HepG2 (cell line): ENCODE measurements around the gene CRAT. TPM values are rescaled to one million over a fixed set of nuclear protein-coding genes. Genes with fewer than 3 reads are reported as not detected.

ENCODE experiments used
- ELF1 ChIP-seq: sonication (generic); formaldehyde crosslinking; IDR thresholded peaks from 2 replicates; pipeline ENCODE4 v1.4.0; 2020; ENCODE audit warnings: missing genetic modification reagents
- IKZF4 ChIP-seq: sonication (generic); formaldehyde crosslinking; IDR thresholded peaks from 2 replicates; pipeline ENCODE4 v1.5.1; 2020; ENCODE audit warnings: borderline replicate concordance, mild to moderate bottlenecking, low read depth, missing genetic modification reagents; ENCODE audit errors: not compliant biosample characterization
- KDM5A ChIP-seq: fragments of 200-600 bp; sonication (generic); IDR thresholded peaks from 2 replicates; pipeline ENCODE4 v1.7.0; 2018; ENCODE audit warnings: antibody characterized with exemption, mild to moderate bottlenecking, low read length, borderline replicate concordance
- MAFK ChIP-seq, 2 experiments: IDR thresholded peaks in 1 of 2; conservative IDR thresholded peaks in 1 of 2; 2 replicates each; pipeline ENCODE4 v1.6.1; 2011; ENCODE audit warnings: improper control_type of control experiment in 2 of 2, low read length in 2 of 2
- PRMT3 ChIP-seq: sonication (generic); formaldehyde crosslinking; IDR thresholded peaks from 2 replicates; pipeline ENCODE4 v1.8.1; 2022; ENCODE audit warnings: low read depth, mild to moderate bottlenecking, moderate library complexity, missing genetic modification reagents, borderline replicate concordance
- RBM22 ChIP-seq: fragments of 200-400 bp; formaldehyde crosslinking; optimal IDR thresholded peaks from 2 replicates; pipeline ENCODE3; 2017; ENCODE audit warnings: mild to moderate bottlenecking, low read length, moderate library complexity
- REL ChIP-seq: sonication (generic); formaldehyde crosslinking; conservative IDR thresholded peaks from 2 replicates; pipeline ENCODE4 v1.8.0; 2022; ENCODE audit warnings: mild to moderate bottlenecking, missing genetic modification reagents, moderate library complexity
- RFX1 ChIP-seq: fragments of 450-650 bp; IDR thresholded peaks from 2 replicates; pipeline ENCODE4 v1.6.1; 2017
- RXRB ChIP-seq: IDR thresholded peaks from 2 replicates; pipeline ENCODE4 v1.6.1; 2016; ENCODE audit warnings: borderline replicate concordance, missing genetic modification reagents, missing compliant biosample characterization
- ZC3H4 ChIP-seq: sonication (generic); formaldehyde crosslinking; IDR thresholded peaks from 2 replicates; pipeline ENCODE4 v1.4.0; 2020; ENCODE audit warnings: missing genetic modification reagents, borderline replicate concordance
- ZNF205 ChIP-seq: IDR thresholded peaks from 2 replicates; pipeline ENCODE4 v1.6.1; 2018; ENCODE audit warnings: missing biosample characterization, missing genetic modification reagents
- ZNF235 ChIP-seq: sonication (generic); formaldehyde crosslinking; IDR thresholded peaks from 2 replicates; pipeline ENCODE4 v1.8.1; 2023; ENCODE audit warnings: mild to moderate bottlenecking, missing genetic modification reagents, borderline replicate concordance
- ZNF432 ChIP-seq: sonication (generic); formaldehyde crosslinking; IDR thresholded peaks from 2 replicates; pipeline ENCODE4 v1.5.0; 2020; ENCODE audit warnings: missing genetic modification reagents, mild to moderate bottlenecking, borderline replicate concordance
- ZNF451 ChIP-seq: sonication (generic); formaldehyde crosslinking; IDR thresholded peaks from 2 replicates; pipeline ENCODE4 v1.5.0; 2020; ENCODE audit warnings: mild to moderate bottlenecking, missing genetic modification reagents
- ZNF552 ChIP-seq: sonication (generic); formaldehyde crosslinking; IDR thresholded peaks from 2 replicates; pipeline ENCODE4 v1.9.0; 2022; ENCODE audit warnings: missing genetic modification reagents, mild to moderate bottlenecking, borderline replicate concordance
- ZNF644 ChIP-seq: IDR thresholded peaks from 2 replicates; pipeline ENCODE4 v1.6.1; 2016; ENCODE audit warnings: low read depth
- polyA plus RNA-seq, 8 experiments: library from polyadenylated mRNA; depleted of rRNA in 3 of 8; stranded (reverse) in 7 of 8; unstranded in 1 of 8; fragments of >200 nt; fragmentation: Illumina TruSeq in 4 of 8; extraction: Trizol in 4 of 8; gene quantifications; 2 replicates each; pipeline versions ENCODE4 v1.2.1 to v1.2.3, GENCODE V29; 2011 to 2016; ENCODE audit warnings: low read depth in 4 of 8, missing spikeins in 1 of 8, mixed read lengths in 1 of 8; ENCODE audit not compliant: insufficient read depth in 1 of 8
- total RNA-seq, 5 experiments: library from RNA; depleted of rRNA; stranded (reverse); fragments of >200 nt; fragmentation: Illumina TruSeq; extraction: Trizol; gene quantifications; 2 replicates each; pipeline ENCODE4 v1.2.3, GENCODE V29; 2016; ENCODE audit warnings: low read depth in 1 of 5
- TF ChIP-seq, protein P1 (sequence below): sonication (generic); formaldehyde crosslinking; IDR thresholded peaks from 2 replicates; pipeline ENCODE4 v1.4.0; 2020; ENCODE audit warnings: mild to moderate bottlenecking, missing genetic modification reagents
- TF ChIP-seq, protein P2 (sequence below): sonication (generic); formaldehyde crosslinking; IDR thresholded peaks from 2 replicates; pipeline ENCODE4 v1.4.0; 2020; ENCODE audit warnings: missing genetic modification reagents, borderline replicate concordance
- TF ChIP-seq, protein P3 (sequence below): sonication (generic); formaldehyde crosslinking; conservative IDR thresholded peaks from 2 replicates; pipeline ENCODE4 v1.8.0; 2022; ENCODE audit warnings: low read depth, missing genetic modification reagents
- TF ChIP-seq, protein P4 (sequence below): sonication (generic); formaldehyde crosslinking; IDR thresholded peaks from 2 replicates; pipeline ENCODE4 v1.5.0; 2020; ENCODE audit warnings: mild to moderate bottlenecking, missing genetic modification reagents
- TF ChIP-seq, protein P5 (sequence below): sonication (generic); formaldehyde crosslinking; conservative IDR thresholded peaks from 2 replicates; pipeline ENCODE4 v1.4.0; 2020; ENCODE audit warnings: missing genetic modification reagents

CRAT gene
- total and polyA plus RNA-seq, 2 of the 13 experiments (the other 11 are each of a cell fraction or from before 2014, with no cell fraction given), result 26.1 to 26.6 TPM

DNA sequence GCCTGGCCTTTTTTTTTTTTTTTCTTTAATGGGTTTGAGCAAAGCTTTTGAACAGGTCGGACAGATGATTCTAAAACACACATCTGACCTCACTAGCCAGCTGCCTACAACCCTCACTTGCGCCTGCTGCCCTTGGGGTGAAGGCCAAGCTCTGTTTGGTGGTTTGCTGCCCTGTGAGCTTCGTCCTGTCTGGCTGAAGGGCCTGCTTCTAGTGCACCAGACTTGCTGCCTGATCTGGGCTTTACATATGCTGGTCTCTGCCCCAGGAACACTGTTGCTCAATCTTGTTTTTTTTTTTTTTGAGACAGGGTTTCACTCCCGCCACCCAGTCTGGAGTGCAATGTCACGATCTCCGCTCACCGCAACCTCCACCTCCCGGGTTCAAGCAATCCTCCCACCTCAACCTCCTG lies 46.1 kb downstream of the CRAT start (continued):
- TF ChIP-seq, protein P1, sequence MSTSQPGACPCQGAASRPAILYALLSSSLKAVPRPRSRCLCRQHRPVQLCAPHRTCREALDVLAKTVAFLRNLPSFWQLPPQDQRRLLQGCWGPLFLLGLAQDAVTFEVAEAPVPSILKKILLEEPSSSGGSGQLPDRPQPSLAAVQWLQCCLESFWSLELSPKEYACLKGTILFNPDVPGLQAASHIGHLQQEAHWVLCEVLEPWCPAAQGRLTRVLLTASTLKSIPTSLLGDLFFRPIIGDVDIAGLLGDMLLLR (CRISPR knock-in tag), result no peak
- TF ChIP-seq ZNF644 (CRISPR knock-in tag) (no peak), MAFK (conservative IDR thresholded peaks at IDR 0.05 in 1 of 2, IDR thresholded peaks at IDR 0.05 in 1 of 2; ENCODE audit: low read length in 2 of 2) (no peak), ZNF451 (CRISPR knock-in tag) (peak; percentile 74; the same call in 1 of the 2 replicates), ZNF205 (CRISPR knock-in tag) (peak; percentile 42; the same call in 1 of the 2 replicates), KDM5A (no peak), PRMT3 (no peak), IKZF4 (CRISPR knock-in tag) (peak; percentile 50), ZNF235 (CRISPR knock-in tag) (no peak), ELF1 (CRISPR knock-in tag) (0 out of 2 replicates have a peak, but pooled peaks have one; percentile 19), RXRB (CRISPR knock-in tag) (peak; percentile 91), RBM22 (no peak), RFX1 (no peak), ZNF552 (CRISPR knock-in tag) (peak; percentile 35; the same call in 1 of the 2 replicates), ZC3H4 (no peak), REL (CRISPR knock-in tag) (no peak), ZNF432 (no peak)
- TF ChIP-seq, protein P2, sequence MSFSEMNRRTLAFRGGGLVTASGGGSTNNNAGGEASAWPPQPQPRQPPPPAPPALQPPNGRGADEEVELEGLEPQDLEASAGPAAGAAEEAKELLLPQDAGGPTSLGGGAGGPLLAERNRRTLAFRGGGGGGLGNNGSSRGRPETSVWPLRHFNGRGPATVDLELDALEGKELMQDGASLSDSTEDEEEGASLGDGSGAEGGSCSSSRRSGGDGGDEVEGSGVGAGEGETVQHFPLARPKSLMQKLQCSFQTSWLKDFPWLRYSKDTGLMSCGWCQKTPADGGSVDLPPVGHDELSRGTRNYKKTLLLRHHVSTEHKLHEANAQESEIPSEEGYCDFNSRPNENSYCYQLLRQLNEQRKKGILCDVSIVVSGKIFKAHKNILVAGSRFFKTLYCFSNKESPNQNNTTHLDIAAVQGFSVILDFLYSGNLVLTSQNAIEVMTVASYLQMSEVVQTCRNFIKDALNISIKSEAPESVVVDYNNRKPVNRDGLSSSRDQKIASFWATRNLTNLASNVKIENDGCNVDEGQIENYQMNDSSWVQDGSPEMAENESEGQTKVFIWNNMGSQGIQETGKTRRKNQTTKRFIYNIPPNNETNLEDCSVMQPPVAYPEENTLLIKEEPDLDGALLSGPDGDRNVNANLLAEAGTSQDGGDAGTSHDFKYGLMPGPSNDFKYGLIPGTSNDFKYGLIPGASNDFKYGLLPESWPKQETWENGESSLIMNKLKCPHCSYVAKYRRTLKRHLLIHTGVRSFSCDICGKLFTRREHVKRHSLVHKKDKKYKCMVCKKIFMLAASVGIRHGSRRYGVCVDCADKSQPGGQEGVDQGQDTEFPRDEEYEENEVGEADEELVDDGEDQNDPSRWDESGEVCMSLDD, result no peak
- TF ChIP-seq, protein P3, sequence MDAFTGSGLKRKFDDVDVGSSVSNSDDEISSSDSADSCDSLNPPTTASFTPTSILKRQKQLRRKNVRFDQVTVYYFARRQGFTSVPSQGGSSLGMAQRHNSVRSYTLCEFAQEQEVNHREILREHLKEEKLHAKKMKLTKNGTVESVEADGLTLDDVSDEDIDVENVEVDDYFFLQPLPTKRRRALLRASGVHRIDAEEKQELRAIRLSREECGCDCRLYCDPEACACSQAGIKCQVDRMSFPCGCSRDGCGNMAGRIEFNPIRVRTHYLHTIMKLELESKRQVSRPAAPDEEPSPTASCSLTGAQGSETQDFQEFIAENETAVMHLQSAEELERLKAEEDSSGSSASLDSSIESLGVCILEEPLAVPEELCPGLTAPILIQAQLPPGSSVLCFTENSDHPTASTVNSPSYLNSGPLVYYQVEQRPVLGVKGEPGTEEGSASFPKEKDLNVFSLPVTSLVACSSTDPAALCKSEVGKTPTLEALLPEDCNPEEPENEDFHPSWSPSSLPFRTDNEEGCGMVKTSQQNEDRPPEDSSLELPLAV (CRISPR knock-in tag), result no peak
- TF ChIP-seq, protein P4, sequence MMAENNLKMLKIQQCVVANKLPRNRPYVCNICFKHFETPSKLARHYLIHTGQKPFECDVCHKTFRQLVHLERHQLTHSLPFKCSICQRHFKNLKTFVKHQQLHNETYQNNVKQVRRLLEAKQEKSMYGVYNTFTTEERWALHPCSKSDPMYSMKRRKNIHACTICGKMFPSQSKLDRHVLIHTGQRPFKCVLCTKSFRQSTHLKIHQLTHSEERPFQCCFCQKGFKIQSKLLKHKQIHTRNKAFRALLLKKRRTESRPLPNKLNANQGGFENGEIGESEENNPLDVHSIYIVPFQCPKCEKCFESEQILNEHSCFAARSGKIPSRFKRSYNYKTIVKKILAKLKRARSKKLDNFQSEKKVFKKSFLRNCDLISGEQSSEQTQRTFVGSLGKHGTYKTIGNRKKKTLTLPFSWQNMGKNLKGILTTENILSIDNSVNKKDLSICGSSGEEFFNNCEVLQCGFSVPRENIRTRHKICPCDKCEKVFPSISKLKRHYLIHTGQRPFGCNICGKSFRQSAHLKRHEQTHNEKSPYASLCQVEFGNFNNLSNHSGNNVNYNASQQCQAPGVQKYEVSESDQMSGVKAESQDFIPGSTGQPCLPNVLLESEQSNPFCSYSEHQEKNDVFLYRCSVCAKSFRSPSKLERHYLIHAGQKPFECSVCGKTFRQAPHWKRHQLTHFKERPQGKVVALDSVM (CRISPR knock-in tag), result peak; percentile 96
- TF ChIP-seq, protein P5, sequence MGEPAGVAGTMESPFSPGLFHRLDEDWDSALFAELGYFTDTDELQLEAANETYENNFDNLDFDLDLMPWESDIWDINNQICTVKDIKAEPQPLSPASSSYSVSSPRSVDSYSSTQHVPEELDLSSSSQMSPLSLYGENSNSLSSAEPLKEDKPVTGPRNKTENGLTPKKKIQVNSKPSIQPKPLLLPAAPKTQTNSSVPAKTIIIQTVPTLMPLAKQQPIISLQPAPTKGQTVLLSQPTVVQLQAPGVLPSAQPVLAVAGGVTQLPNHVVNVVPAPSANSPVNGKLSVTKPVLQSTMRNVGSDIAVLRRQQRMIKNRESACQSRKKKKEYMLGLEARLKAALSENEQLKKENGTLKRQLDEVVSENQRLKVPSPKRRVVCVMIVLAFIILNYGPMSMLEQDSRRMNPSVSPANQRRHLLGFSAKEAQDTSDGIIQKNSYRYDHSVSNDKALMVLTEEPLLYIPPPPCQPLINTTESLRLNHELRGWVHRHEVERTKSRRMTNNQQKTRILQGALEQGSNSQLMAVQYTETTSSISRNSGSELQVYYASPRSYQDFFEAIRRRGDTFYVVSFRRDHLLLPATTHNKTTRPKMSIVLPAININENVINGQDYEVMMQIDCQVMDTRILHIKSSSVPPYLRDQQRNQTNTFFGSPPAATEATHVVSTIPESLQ (CRISPR knock-in tag), result no peak
